ENCODE results near the gene CD69.

CD69 gene

GRCh38 chr12:9736936-9737705 lies 23.6 kb downstream of the CD69 start:
- no peak overlapping the region for H3K4me3 ChIP-seq (ENCODE audit: low read depth, low read length)

GRCh38 chr12:9735601-9736000 lies 25.1 kb downstream of the CD69 start:
- H3K4me3 ChIP-seq (ENCODE audit: low read depth, low read length) = no peak overlapping the region
- TF ChIP-seq CTCF (IDR thresholded peaks at IDR 0.05; ENCODE audit: low read depth, low read length) = no peak

More at GRCh38 chr12:9736936-9737705, 23.6 kb downstream of the CD69 start:
- TF ChIP-seq CTCF (IDR thresholded peaks at IDR 0.05; ENCODE audit: low read depth, low read length) = no peak

- TF ChIP-seq CTCF (IDR thresholded peaks at IDR 0.05; ENCODE audit: low read depth, low read length) = no peak
- H3K4me3 ChIP-seq (ENCODE audit: low read depth, low read length) = no peak within 1 kb of the TSS
Measured at GRCh38 chr12:9732921-9733461, 27.7 kb downstream of the CD69 start, which contains the start of gene CLECL1. CLECL1 (minus strand) TSS chr12:9733097.

DNA sequence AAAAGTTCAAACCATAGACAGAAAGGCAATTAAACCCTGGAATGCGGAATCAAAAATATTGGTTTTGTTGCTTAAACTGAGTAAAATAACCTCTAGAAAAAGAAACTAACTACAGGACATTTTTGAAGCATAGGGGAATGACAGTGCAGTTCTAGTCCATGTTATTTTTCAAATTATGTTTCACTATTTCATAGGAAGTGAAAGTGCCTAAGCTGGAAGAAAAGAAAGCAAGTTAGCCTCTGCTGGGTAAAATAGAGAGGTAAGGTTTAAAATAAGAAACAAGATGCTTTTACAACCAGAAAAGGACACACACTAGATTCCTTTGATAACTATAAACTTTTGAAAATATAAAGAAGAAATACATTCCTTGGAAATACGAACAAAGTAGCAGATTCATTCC lies 28.9 kb downstream of the CD69 start:
- no peak for TF ChIP-seq CTCF (IDR thresholded peaks at IDR 0.05; ENCODE audit: low read depth, low read length)
- H3K4me3 ChIP-seq (ENCODE audit: low read depth, low read length) = no peak overlapping the region

DNA sequence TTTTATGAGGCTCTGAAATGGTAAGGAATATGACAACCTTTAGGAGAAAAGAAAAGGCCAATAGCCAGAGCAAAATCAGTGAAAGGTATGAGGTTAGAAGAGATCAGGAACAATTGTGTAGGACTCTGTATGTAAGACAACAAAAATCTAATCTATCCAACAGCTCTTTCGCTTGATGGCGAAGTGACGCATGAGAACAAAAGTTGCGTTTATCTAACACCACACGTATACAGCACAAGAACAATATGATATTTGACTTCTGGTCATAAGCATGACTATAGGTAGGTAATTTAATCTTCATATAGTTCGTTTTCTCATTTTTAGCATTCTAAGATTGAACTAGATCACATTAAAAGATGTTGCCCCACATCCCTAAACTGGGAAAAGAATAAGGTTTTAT lies 29.3 kb downstream of the CD69 start:
- no peak for TF ChIP-seq CTCF (IDR thresholded peaks at IDR 0.05; ENCODE audit: low read depth, low read length)
- H3K4me3 ChIP-seq (ENCODE audit: low read depth, low read length) = no peak overlapping the region

DNA sequence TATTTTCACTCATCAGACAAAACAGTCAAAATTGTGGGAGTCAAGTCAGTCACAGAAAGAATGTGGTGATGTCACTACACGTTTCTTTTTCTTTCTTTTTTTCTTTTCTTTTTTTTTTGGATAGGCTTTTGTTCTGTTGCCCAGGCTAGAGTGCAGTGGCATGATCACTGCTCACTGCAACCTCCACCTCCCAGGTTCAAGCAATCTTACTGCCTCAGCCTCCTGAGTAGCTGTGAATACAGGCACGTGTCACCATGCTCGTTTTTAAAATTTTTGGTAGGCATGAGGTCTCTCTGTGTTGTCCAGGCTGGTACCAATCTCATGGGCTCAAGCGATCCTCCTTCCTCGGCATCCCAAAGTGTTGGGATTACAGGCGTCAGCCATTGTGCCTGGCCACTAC lies 30.1 kb downstream of the CD69 start:
- no peak overlapping the region for H3K4me3 ChIP-seq (ENCODE audit: low read depth, low read length)
- TF ChIP-seq CTCF (IDR thresholded peaks at IDR 0.05; ENCODE audit: low read depth, low read length) = no peak

GRCh38 chr12:9730011-9730410 lies 30.7 kb downstream of the CD69 start:
- no peak for TF ChIP-seq CTCF (IDR thresholded peaks at IDR 0.05; ENCODE audit: low read depth, low read length)
- H3K4me3 ChIP-seq (ENCODE audit: low read depth, low read length) = no peak overlapping the region

Measured in WI38 (cell line).